HCT116 (cell line): ENCODE results near the gene KIR2DL3. TPM values are rescaled to one million over a fixed set of nuclear protein-coding genes. Genes with fewer than 3 reads are reported as not detected.

ENCODE experiments used
- ATAC-seq: fragments of 200-7000 bp; cut with Tn5 transposase; 2 replicates; pipeline ENCODE4 v1.9.1; 2020; ENCODE audit warnings: mild to moderate bottlenecking, moderate library complexity
- BruUV-seq: library from RNA; stranded (reverse); fragments of 400-500 nt; replicated peaks from 2 replicates; lab custom pipeline; 2021; lab: Mats Ljungman, UMichigan
- CTCF ChIA-PET: fragments of 300-600 bp; sonication (Branson Sonifier 250); formaldehyde crosslinking; loops from one replicate; lab custom pipeline; 2021; ENCODE audit warnings: antibody characterized with exemption; lab: Charles Lee
- POLR2A ChIA-PET: fragments of 300-600, 350-600 bp; sonication (Branson Sonifier 250); formaldehyde crosslinking; loops from one replicate; lab custom pipeline; 2021; ENCODE audit warnings: antibody characterized with exemption; lab: Charles Lee
- RAD21 ChIA-PET, 2 experiments: fragments of 300-600 bp; sonication (Branson Sonifier 250); formaldehyde crosslinking; loops; one replicate each; lab custom pipeline; 2023; ENCODE audit warnings: low total read pairs in 2 of 2; ENCODE audit not compliant: uncharacterized antibody in 2 of 2, unreplicated experiment in 2 of 2, low non-redundant PET in 1 of 2; lab: Charles Lee
- DNase-seq: peaks from one replicate; pipeline ENCODE4 v3.0.0-alpha.2; 2010; ENCODE audit warnings: low read depth, low spot score
- H2AFZ ChIP-seq: fragments of 200-600 bp; shearing (Covaris generic), sonication (generic); 2 replicates; pipeline ENCODE4 v1.6.1; 2017; ENCODE audit warnings: low read depth, mixed run types, mixed read lengths, antibody characterized with exemption, low read length; ENCODE audit not compliant: poor library complexity, severe bottlenecking
- H3K27ac ChIP-seq: 2 replicates; pipeline ENCODE4 v1.5.1; 2012; ENCODE audit warnings: low read depth, low read length
- H3K27me3 ChIP-seq: fragments of 200-600 bp; sonication (generic); 2 replicates; pipeline ENCODE4 v1.6.1; 2016; ENCODE audit warnings: mixed run types, low read length, mixed read lengths; ENCODE audit not compliant: insufficient read depth
- H3K36me3 ChIP-seq, 2 experiments: fragments of 200-500 bp in 1 of 2; fragments of 200-600 bp in 1 of 2; sonication (Bioruptor generic) in 1 of 2; sonication (generic) in 1 of 2; 2 replicates each; pipeline versions ENCODE4 v1.5.1 to v1.6.1; 2014 to 2016; ENCODE audit warnings: low read length in 2 of 2, inconsistent platforms in 1 of 2, mixed read lengths in 1 of 2, mixed run types in 1 of 2; ENCODE audit not compliant: insufficient read depth in 2 of 2, control insufficient read depth in 1 of 2
- H3K4me1 ChIP-seq, 2 experiments: fragments of 200-600 bp in 1 of 2; sonication (generic) in 1 of 2; 2 replicates each; pipeline versions ENCODE4 v1.5.1 to v1.6.1; 2012 to 2017; ENCODE audit warnings: low read length in 2 of 2, inconsistent platforms in 1 of 2, mild to moderate bottlenecking in 1 of 2, mixed read lengths in 1 of 2, mixed run types in 1 of 2, moderate library complexity in 1 of 2; ENCODE audit not compliant: insufficient read depth in 2 of 2, control insufficient read depth in 1 of 2
- H3K4me2 ChIP-seq: fragments of 200-600 bp; sonication (generic); 2 replicates; pipeline ENCODE4 v1.6.1; 2017; ENCODE audit warnings: mixed run types, low read length, mixed read lengths
- H3K4me3 ChIP-seq, 2 experiments: fragments of 200-600 bp in 1 of 2; sonication (generic) in 1 of 2; replicated peaks in 1 of 2; 2 replicates each; pipeline ENCODE4 v1.5.1; 2011 to 2016; ENCODE audit warnings: low read length in 2 of 2, control low read depth in 1 of 2, low read depth in 1 of 2, mild to moderate bottlenecking in 1 of 2, mixed read lengths in 1 of 2, mixed run types in 1 of 2
- H3K79me2 ChIP-seq: fragments of 200-600 bp; sonication (generic); 2 replicates; pipeline ENCODE4 v1.6.1; 2017; ENCODE audit warnings: mild to moderate bottlenecking, mixed run types, low read length, moderate library complexity, mixed read lengths; ENCODE audit not compliant: insufficient read depth
- H3K9ac ChIP-seq: fragments of 200-600 bp; sonication (generic); 2 replicates; pipeline ENCODE4 v1.6.1; 2016; ENCODE audit warnings: low read length, mixed read lengths
- H3K9me2 ChIP-seq: fragments of 200-600 bp; sonication (generic), shearing (Covaris generic); 2 replicates; pipeline ENCODE4 v1.6.1; 2017; ENCODE audit warnings: mixed run types, mild to moderate bottlenecking, moderate library complexity; ENCODE audit not compliant: insufficient read depth
- H3K9me3 ChIP-seq, 2 experiments: fragments of 200-500 bp in 1 of 2; fragments of 200-600 bp in 1 of 2; sonication (Bioruptor generic) in 1 of 2; sonication (generic) in 1 of 2; 2 replicates each; pipeline ENCODE4 v1.6.1; 2014 to 2017; ENCODE audit warnings: low read length in 2 of 2, mixed read lengths in 2 of 2, inconsistent platforms in 1 of 2, low read depth in 1 of 2, mild to moderate bottlenecking in 1 of 2, mixed run types in 1 of 2, moderate library complexity in 1 of 2; ENCODE audit not compliant: control insufficient read depth in 1 of 2, insufficient read depth in 1 of 2
- H4K20me1 ChIP-seq: fragments of 200-600 bp; sonication (generic), shearing (Covaris generic); 2 replicates; pipeline ENCODE4 v1.6.1; 2017; ENCODE audit warnings: mixed run types, mild to moderate bottlenecking, moderate library complexity; ENCODE audit not compliant: insufficient read depth
- ATF3 ChIP-seq: IDR thresholded peaks from 2 replicates; pipeline ENCODE4 v1.6.1; 2012
- CBX3 ChIP-seq: IDR thresholded peaks from 2 replicates; pipeline ENCODE4 v1.6.1; 2012; ENCODE audit warnings: low read depth
- CEBPB ChIP-seq: IDR thresholded peaks from 2 replicates; pipeline ENCODE4 v1.6.1; 2012; ENCODE audit warnings: low read depth
- CTCF ChIP-seq, 3 experiments: fragments of 200-600 bp in 1 of 3; sonication (generic) in 1 of 3; IDR thresholded peaks in 2 of 3; conservative IDR thresholded peaks in 1 of 3; 2 replicates each; pipeline ENCODE4 v1.5.1; 2012 to 2017; ENCODE audit warnings: low read depth in 2 of 3, low read length in 2 of 3, antibody characterized with exemption in 1 of 3, borderline replicate concordance in 1 of 3, control low read depth in 1 of 3, mild to moderate bottlenecking in 1 of 3, mixed read lengths in 1 of 3, mixed run types in 1 of 3, moderate library complexity in 1 of 3; ENCODE audit not compliant: insufficient read depth in 1 of 3
- EGR1 ChIP-seq: IDR thresholded peaks from 2 replicates; pipeline ENCODE4 v1.6.1; 2012; ENCODE audit warnings: low read depth
- ELF1 ChIP-seq: IDR thresholded peaks from 2 replicates; pipeline ENCODE4 v1.6.1; 2012; ENCODE audit warnings: low read depth, borderline replicate concordance
- EZH2 ChIP-seq: fragments of 200-600 bp; sonication (generic); IDR thresholded peaks from 2 replicates; pipeline ENCODE4 v1.6.1; 2017; ENCODE audit warnings: antibody characterized with exemption, mixed run types
- EZH2phosphoT487 ChIP-seq: fragments of 200-600 bp; IDR thresholded peaks from 2 replicates; pipeline ENCODE4 v1.6.1; 2018; ENCODE audit warnings: antibody characterized with exemption, borderline replicate concordance
- FOSL1 ChIP-seq: IDR thresholded peaks from 2 replicates; pipeline ENCODE4 v1.6.1; 2012; ENCODE audit warnings: low read depth
- JUND ChIP-seq: IDR thresholded peaks from 2 replicates; pipeline ENCODE4 v1.6.1; 2012
- POLR2AphosphoS5 ChIP-seq: IDR thresholded peaks from 2 replicates; pipeline ENCODE4 v1.6.1; 2011; ENCODE audit warnings: mild to moderate bottlenecking, low read depth, low read length, moderate library complexity
- RAD21 ChIP-seq: IDR thresholded peaks from 2 replicates; pipeline ENCODE4 v1.6.1; 2012; ENCODE audit warnings: low read depth, mild to moderate bottlenecking
- SIN3A ChIP-seq: IDR thresholded peaks from 2 replicates; pipeline ENCODE4 v1.6.1; 2012; ENCODE audit warnings: low read depth
- SP1 ChIP-seq: IDR thresholded peaks from 2 replicates; pipeline ENCODE4 v1.6.1; 2012; ENCODE audit warnings: low read depth
- SRF ChIP-seq: IDR thresholded peaks from 2 replicates; pipeline ENCODE4 v1.6.1; 2012; ENCODE audit warnings: low read depth
- TCF7L2 ChIP-seq: IDR thresholded peaks from 2 replicates; pipeline ENCODE4 v1.7.0; 2011; ENCODE audit warnings: borderline replicate concordance, inconsistent platforms; ENCODE audit not compliant: insufficient read depth, insufficient read length; ENCODE audit errors: extremely low read depth
- YY1 ChIP-seq: IDR thresholded peaks from 2 replicates; pipeline ENCODE4 v1.6.1; 2011; ENCODE audit warnings: low read length, low read depth, moderate library complexity, mild to moderate bottlenecking; ENCODE audit not compliant: insufficient replicate concordance; ENCODE audit errors: extremely low read depth
- ZBTB33 ChIP-seq: IDR thresholded peaks from 2 replicates; pipeline ENCODE4 v1.6.1; 2011; ENCODE audit warnings: mild to moderate bottlenecking, low read length, moderate library complexity; ENCODE audit not compliant: insufficient replicate concordance; ENCODE audit errors: extremely low read depth
- ZFX ChIP-seq: fragments of 450-650 bp; IDR thresholded peaks from 2 replicates; pipeline ENCODE4 v1.6.1; 2017
- ZNF274 ChIP-seq: fragments of 200-500 bp; sonication (Bioruptor generic); IDR thresholded peaks from 2 replicates; pipeline ENCODE4 v1.6.1; 2014; ENCODE audit warnings: mild to moderate bottlenecking, low read depth, low read length, inconsistent platforms
- intact Hi-C: fragments of 100-400 bp; cut with micrococcal nuclease; formaldehyde crosslinking; loops from 2 replicates; pipeline ENCODE4 v1.10.0; 2022
- total RNA-seq: library from RNA; stranded (reverse); gene quantifications from one replicate; pipeline ENCODE4 v1.2.1, GENCODE V29; 2021; ENCODE audit not compliant: unreplicated experiment

Gene KIR2DL3
- total RNA-seq, 1 experiment from 2014 or later = not detected

- Histone ChIP-seq H3K4me1 (no peaks in the 10 kb centered on the region), H3K36me3 (no peaks in the 10 kb centered on the region), H3K9me3 (no peaks in the 10 kb centered on the region), H4K20me1 (no peaks in the 10 kb centered on the region), H3K79me2 (no peaks in the 10 kb centered on the region), H3K27ac (no peak overlapping the region), H3K4me3 (no peak overlapping the region), H3K27me3 (peaks cover 30% of the 10 kb centered on the region; the same call in 1 of the 2 replicates), H2AFZ (no peak overlapping the region), H3K9ac (no peak overlapping the region), H3K9me2 (no peaks in the 10 kb centered on the region), H3K4me2 (no peak overlapping the region)
- no peak for TF ChIP-seq JUND
- no peak for TF ChIP-seq ZFX
- TF ChIP-seq FOSL1 = no peak
- no peak for TF ChIP-seq POLR2AphosphoS5
- no peak for TF ChIP-seq EGR1
- TF ChIP-seq SRF = no peak
- no peak for TF ChIP-seq EZH2
- TF ChIP-seq ZBTB33 = no peak
- ChIA-PET RAD21 (no interaction called here), POLR2A (no interaction called here), CTCF (no interaction called here)
- BruUV-seq = no TSS peak
- intact Hi-C loops = no loop called here
- ATAC-seq (no peak), DNase-seq (no peak)
Measured at GRCh38 chr19:54704928-54705327, 33.4 kb upstream of the KIR2DL3 start.

GRCh38 chr19:54707962-54708361, 30.4 kb upstream of the KIR2DL3 start:
- no peaks in the 10 kb centered on the region for H3K36me3 ChIP-seq
- intact Hi-C loops = no loop called here
- H3K9ac ChIP-seq = no peak overlapping the region
- ATAC-seq = no peak
- BruUV-seq = no TSS peak
- peaks cover 16% of the 10 kb centered on the region; the same call in 1 of the 2 replicates for H3K27me3 ChIP-seq
- no peaks in the 10 kb centered on the region for H3K9me3 ChIP-seq
- H3K79me2 ChIP-seq = no peaks in the 10 kb centered on the region
- H3K9me2 ChIP-seq = no peaks in the 10 kb centered on the region
- H3K4me1 ChIP-seq = no peaks in the 10 kb centered on the region
- H2AFZ ChIP-seq = no peak overlapping the region
- no peak overlapping the region for H3K27ac ChIP-seq
- H3K4me2 ChIP-seq = no peak overlapping the region
- no peak for DNase-seq
- POLR2A ChIA-PET = no interaction called here
- no peaks in the 10 kb centered on the region for H4K20me1 ChIP-seq
- H3K4me3 ChIP-seq = no peak overlapping the region
- CTCF ChIA-PET = no interaction called here
- RAD21 ChIA-PET = no interaction called here
- no peak for TF ChIP-seq CEBPB
- no peak for TF ChIP-seq EZH2phosphoT487
- TF ChIP-seq ZNF274 = no peak
- TF ChIP-seq CTCF (IDR thresholded peaks at IDR 0.05 in 2 of 3, conservative IDR thresholded peaks at IDR 0.05 in 1 of 3; ENCODE audit: borderline replicate concordance in 1 of 3, insufficient read depth in 1 of 3, low read depth in 2 of 3, low read length in 2 of 3) = no peak
- no peak for TF ChIP-seq POLR2AphosphoS5
- no peak for TF ChIP-seq YY1
- no peak for TF ChIP-seq TCF7L2
- TF ChIP-seq SIN3A = no peak
- TF ChIP-seq FOSL1 = no peak
- no peak for TF ChIP-seq CBX3
- no peak for TF ChIP-seq SP1
- no peak for TF ChIP-seq ELF1
- no peak for TF ChIP-seq ATF3
- no peak for TF ChIP-seq RAD21
